ENCODE data around the gene WDR64. TPM values are rescaled to one million over a fixed set of nuclear protein-coding genes. Genes with fewer than 3 reads are reported as not detected.
A peak's percentile ranks its signal among the peaks of the same experiment; 100 is the strongest.

The WDR64 gene
- total and polyA plus RNA-seq, 2 of the 13 experiments (the other 11 are each of a cell fraction or from before 2014, with no cell fraction given): not detected

GRCh38 chr1:241778117-241778516 lies 126.0 kb downstream of the WDR64 start:
- Histone ChIP-seq H3K79me2 (ENCODE audit: insufficient read depth, low read length) (no peaks in the 10 kb centered on the region), H3K36me3 (replicated peaks in 1 of 2; ENCODE audit: control insufficient read depth in 1 of 2, insufficient read depth in 2 of 2, low read length in 2 of 2) (no peaks in the 10 kb centered on the region), H3K27me3 (ENCODE audit: control insufficient read depth in 1 of 2, insufficient read depth in 2 of 2, low read length in 2 of 2) (no peaks in the 10 kb centered on the region; a peak in 1 of 5 replicates), H3K9me3 (ENCODE audit: low read length) (no peaks in the 10 kb centered on the region), H2AFZ (ENCODE audit: low read length) (no peak overlapping the region), H3K4me3 (replicated peaks in 1 of 3; ENCODE audit: insufficient read depth in 1 of 3, low read depth in 2 of 3, low read length in 3 of 3) (no peak overlapping the region), H3K4me1 (ENCODE audit: insufficient read depth, low read length) (no peaks in the 10 kb centered on the region), H4K20me1 (ENCODE audit: insufficient read depth, low read length) (no peaks in the 10 kb centered on the region), H3K4me2 (ENCODE audit: low read depth, low read length) (no peak overlapping the region), H3K9ac (ENCODE audit: insufficient read depth, low read depth, low read length) (no peak overlapping the region), H3K27ac (ENCODE audit: extremely low read length, insufficient read depth, low read length) (no peak overlapping the region)
- POLR2A ChIA-PET: no interaction called here
- intact Hi-C loops (cut with micrococcal nuclease; ENCODE audit: unreplicated experiment): no loop called here
- no TSS peak for BruUV-seq (replicated peaks)
- TF ChIP-seq NPAS2 (CRISPR knock-in tag; IDR thresholded peaks at IDR 0.05; ENCODE audit: borderline replicate concordance) (no peak), ZNF235 (CRISPR knock-in tag; IDR thresholded peaks at IDR 0.05; ENCODE audit: borderline replicate concordance) (no peak), CEBPB (IDR thresholded peaks at IDR 0.05; ENCODE audit: borderline replicate concordance, low read depth, low read length) (no peak), RFX5 (IDR thresholded peaks at IDR 0.05; ENCODE audit: low read depth, low read length) (no peak)
- ATAC-seq (no peak), DNase-seq (ENCODE audit: low spot score) (no peak), FAIRE-seq (no peak)
- CTCF ChIA-PET (ENCODE audit: low intra/inter-chr PET ratio, low total read pairs): no interaction called here
- in situ Hi-C loops (cut with HindIII; ENCODE audit: extremely low pct_ligation_motif_present, low pct_unique_long_range_greater_than_20kb): no loop called here
- 3% methylated on average over 1 of the region's 1 CpG for WGBS (ENCODE audit: low lambda C conversion rate)

GRCh38 chr1:241779897-241780296 lies 127.8 kb downstream of the WDR64 start:
- POLR2A ChIA-PET: no interaction called here
- no peak overlapping the region for H2AFZ ChIP-seq (ENCODE audit: low read length)
- FAIRE-seq (no peak), ATAC-seq (no peak), DNase-seq (ENCODE audit: low spot score) (no peak)
- H4K20me1 ChIP-seq (ENCODE audit: insufficient read depth, low read length): no peaks in the 10 kb centered on the region
- H3K4me1 ChIP-seq (ENCODE audit: insufficient read depth, low read length): no peaks in the 10 kb centered on the region
- WGBS (ENCODE audit: low lambda C conversion rate): 0% methylated on average over 1 of the region's 1 CpG
- intact Hi-C loops (cut with micrococcal nuclease; ENCODE audit: unreplicated experiment) (no loop called here), in situ Hi-C loops (cut with HindIII; ENCODE audit: extremely low pct_ligation_motif_present, low pct_unique_long_range_greater_than_20kb) (no loop called here)
- no peak overlapping the region for H3K4me2 ChIP-seq (ENCODE audit: low read depth, low read length)
- H3K79me2 ChIP-seq (ENCODE audit: insufficient read depth, low read length): no peaks in the 10 kb centered on the region
- no peak overlapping the region for H3K9ac ChIP-seq (ENCODE audit: insufficient read depth, low read depth, low read length)
- CTCF ChIA-PET (ENCODE audit: low intra/inter-chr PET ratio, low total read pairs): no interaction called here
- no peaks in the 10 kb centered on the region for H3K9me3 ChIP-seq (ENCODE audit: low read length)
- H3K27me3 ChIP-seq (ENCODE audit: control insufficient read depth in 1 of 2, insufficient read depth in 2 of 2, low read length in 2 of 2): no peaks in the 10 kb centered on the region; a peak in 1 of 5 replicates
- H3K27ac ChIP-seq (ENCODE audit: extremely low read length, insufficient read depth, low read length): no peak overlapping the region
- no TSS peak for BruUV-seq (replicated peaks)
- TF ChIP-seq ARID3A (IDR thresholded peaks at IDR 0.05; ENCODE audit: low read depth, low read length): no peak
- TF ChIP-seq MAFK (conservative IDR thresholded peaks at IDR 0.05 in 1 of 2, IDR thresholded peaks at IDR 0.05 in 1 of 2; ENCODE audit: low read length in 2 of 2): peak; percentile 66 to 76
- TF ChIP-seq MAFF (IDR thresholded peaks at IDR 0.05; ENCODE audit: low read depth, low read length): peak; percentile 48; the same call in 1 of the 2 replicates
- no peaks in the 10 kb centered on the region for H3K36me3 ChIP-seq (replicated peaks in 1 of 2; ENCODE audit: control insufficient read depth in 1 of 2, insufficient read depth in 2 of 2, low read length in 2 of 2)
- no peak overlapping the region for H3K4me3 ChIP-seq (replicated peaks in 1 of 3; ENCODE audit: insufficient read depth in 1 of 3, low read depth in 2 of 3, low read length in 3 of 3)
